Measurements from ENCODE around the gene ZP1. TPM values are rescaled to one million over a fixed set of nuclear protein-coding genes. Genes with fewer than 3 reads are reported as not detected.
A peak's percentile ranks its signal among the peaks of the same experiment; 100 is the strongest.

The ZP1 gene
- total and polyA plus RNA-seq, 10 of the 15 experiments (the other 5 are each of a cell fraction or from before 2014, with no cell fraction given), result not detected

DNA sequence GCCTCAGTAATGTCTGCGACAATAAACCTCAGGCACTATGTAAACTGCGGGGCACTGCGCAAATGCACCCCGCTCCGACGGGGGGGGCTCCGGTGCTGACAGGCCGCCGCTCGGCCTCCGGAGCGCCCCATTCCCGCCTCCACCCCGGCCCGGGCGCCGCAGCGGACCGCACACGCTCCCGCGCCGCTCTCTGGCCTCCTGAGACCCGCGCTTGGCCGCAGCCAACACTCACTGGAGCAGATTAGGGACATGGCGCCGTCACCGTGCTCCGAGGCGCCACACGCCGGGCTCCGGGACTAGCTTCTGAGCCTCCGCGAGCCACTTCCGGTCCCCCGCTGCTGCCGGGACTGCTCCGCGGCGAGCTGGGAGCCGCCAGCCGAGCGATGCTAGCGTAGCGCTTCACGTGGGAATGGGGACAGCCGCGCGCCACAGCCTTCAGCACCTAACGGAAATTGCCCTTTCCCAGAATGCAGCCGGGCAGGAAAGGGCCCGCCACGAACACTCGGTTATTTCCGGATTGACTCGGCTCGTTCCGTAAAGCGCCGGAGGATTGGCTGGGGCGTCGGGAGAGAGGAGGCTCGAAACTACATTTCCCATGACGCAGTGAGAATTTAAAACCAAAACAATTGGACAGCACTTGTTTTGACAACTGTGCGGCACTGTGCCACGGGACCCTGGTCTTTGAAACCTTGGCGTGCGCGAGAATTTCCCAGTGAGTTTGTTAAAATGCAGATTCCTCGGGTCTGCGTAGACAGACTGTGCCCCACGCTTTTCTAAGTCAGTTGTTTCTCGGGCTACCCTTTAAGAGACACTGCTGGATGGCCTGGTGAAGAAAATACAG lies 39.0 kb downstream of the ZP1 start, which contains the start of gene PRPF19 (continued):
- TF ChIP-seq LARP7 (IDR thresholded peaks at IDR 0.05) (peak; percentile 89; the same call in 1 of the 2 replicates), RAD21 (IDR thresholded peaks at IDR 0.05; ENCODE audit: insufficient read depth, low read depth, low read length) (no peak), EGR1 (IDR thresholded peaks at IDR 0.05; ENCODE audit: borderline replicate concordance in 1 of 2, low read depth in 2 of 2, low read length in 2 of 2) (no peak), IKZF1 (conservative IDR thresholded peaks at IDR 0.05) (peak; percentile 86), NFYA (IDR thresholded peaks at IDR 0.05; ENCODE audit: borderline replicate concordance, low read depth, low read length) (no peak), RB1 (IDR thresholded peaks at IDR 0.05; ENCODE audit: borderline replicate concordance) (no peak), HCFC1 (IDR thresholded peaks at IDR 0.05; ENCODE audit: low read length) (peak; percentile 86), YY1 (IDR thresholded peaks at IDR 0.05; ENCODE audit: low read depth, low read length) (peak; percentile 86; the same call in 1 of the 2 replicates), CEBPB (IDR thresholded peaks at IDR 0.05; ENCODE audit: borderline replicate concordance in 1 of 2, low read depth in 2 of 2, low read length in 2 of 2) (no peak), MTA3 (IDR thresholded peaks at IDR 0.05; ENCODE audit: borderline replicate concordance, low read length) (no peak), SIX5 (IDR thresholded peaks at IDR 0.05; ENCODE audit: low read depth, low read length, severe bottlenecking) (peak; percentile 77), WRNIP1 (IDR thresholded peaks at IDR 0.05; ENCODE audit: borderline replicate concordance, low read depth, low read length) (no peak), MXI1 (IDR thresholded peaks at IDR 0.05; ENCODE audit: low read depth, low read length) (peak; percentile 95), FOXK2 (IDR thresholded peaks at IDR 0.05) (no peak), CHD2 (IDR thresholded peaks at IDR 0.05; ENCODE audit: borderline replicate concordance, low read depth, low read length) (peak; percentile 88; the same call in 1 of the 2 replicates), RUNX3 (IDR thresholded peaks at IDR 0.05; ENCODE audit: low read length) (no peak), CBFB (IDR thresholded peaks at IDR 0.05; ENCODE audit: low read depth) (no peak; the same call in 1 of the 2 replicates), GATAD2B (conservative IDR thresholded peaks at IDR 0.05; ENCODE audit: low read depth) (peak; percentile 60)
- TF ChIP-seq, protein P1, sequence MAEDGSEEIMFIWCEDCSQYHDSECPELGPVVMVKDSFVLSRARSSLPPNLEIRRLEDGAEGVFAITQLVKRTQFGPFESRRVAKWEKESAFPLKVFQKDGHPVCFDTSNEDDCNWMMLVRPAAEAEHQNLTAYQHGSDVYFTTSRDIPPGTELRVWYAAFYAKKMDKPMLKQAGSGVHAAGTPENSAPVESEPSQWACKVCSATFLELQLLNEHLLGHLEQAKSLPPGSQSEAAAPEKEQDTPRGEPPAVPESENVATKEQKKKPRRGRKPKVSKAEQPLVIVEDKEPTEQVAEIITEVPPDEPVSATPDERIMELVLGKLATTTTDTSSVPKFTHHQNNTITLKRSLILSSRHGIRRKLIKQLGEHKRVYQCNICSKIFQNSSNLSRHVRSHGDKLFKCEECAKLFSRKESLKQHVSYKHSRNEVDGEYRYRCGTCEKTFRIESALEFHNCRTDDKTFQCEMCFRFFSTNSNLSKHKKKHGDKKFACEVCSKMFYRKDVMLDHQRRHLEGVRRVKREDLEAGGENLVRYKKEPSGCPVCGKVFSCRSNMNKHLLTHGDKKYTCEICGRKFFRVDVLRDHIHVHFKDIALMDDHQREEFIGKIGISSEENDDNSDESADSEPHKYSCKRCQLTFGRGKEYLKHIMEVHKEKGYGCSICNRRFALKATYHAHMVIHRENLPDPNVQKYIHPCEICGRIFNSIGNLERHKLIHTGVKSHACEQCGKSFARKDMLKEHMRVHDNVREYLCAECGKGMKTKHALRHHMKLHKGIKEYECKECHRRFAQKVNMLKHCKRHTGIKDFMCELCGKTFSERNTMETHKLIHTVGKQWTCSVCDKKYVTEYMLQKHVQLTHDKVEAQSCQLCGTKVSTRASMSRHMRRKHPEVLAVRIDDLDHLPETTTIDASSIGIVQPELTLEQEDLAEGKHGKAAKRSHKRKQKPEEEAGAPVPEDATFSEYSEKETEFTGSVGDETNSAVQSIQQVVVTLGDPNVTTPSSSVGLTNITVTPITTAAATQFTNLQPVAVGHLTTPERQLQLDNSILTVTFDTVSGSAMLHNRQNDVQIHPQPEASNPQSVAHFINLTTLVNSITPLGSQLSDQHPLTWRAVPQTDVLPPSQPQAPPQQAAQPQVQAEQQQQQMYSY (CRISPR knock-in tag; IDR thresholded peaks at IDR 0.05), result no peak
- TF ChIP-seq, protein P2, sequence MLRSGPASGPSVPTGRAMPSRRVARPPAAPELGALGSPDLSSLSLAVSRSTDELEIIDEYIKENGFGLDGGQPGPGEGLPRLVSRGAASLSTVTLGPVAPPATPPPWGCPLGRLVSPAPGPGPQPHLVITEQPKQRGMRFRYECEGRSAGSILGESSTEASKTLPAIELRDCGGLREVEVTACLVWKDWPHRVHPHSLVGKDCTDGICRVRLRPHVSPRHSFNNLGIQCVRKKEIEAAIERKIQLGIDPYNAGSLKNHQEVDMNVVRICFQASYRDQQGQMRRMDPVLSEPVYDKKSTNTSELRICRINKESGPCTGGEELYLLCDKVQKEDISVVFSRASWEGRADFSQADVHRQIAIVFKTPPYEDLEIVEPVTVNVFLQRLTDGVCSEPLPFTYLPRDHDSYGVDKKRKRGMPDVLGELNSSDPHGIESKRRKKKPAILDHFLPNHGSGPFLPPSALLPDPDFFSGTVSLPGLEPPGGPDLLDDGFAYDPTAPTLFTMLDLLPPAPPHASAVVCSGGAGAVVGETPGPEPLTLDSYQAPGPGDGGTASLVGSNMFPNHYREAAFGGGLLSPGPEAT (IDR thresholded peaks at IDR 0.05; ENCODE audit: low read depth), result peak; percentile 58; the same call in 1 of the 2 replicates
- TF ChIP-seq, protein P3, sequence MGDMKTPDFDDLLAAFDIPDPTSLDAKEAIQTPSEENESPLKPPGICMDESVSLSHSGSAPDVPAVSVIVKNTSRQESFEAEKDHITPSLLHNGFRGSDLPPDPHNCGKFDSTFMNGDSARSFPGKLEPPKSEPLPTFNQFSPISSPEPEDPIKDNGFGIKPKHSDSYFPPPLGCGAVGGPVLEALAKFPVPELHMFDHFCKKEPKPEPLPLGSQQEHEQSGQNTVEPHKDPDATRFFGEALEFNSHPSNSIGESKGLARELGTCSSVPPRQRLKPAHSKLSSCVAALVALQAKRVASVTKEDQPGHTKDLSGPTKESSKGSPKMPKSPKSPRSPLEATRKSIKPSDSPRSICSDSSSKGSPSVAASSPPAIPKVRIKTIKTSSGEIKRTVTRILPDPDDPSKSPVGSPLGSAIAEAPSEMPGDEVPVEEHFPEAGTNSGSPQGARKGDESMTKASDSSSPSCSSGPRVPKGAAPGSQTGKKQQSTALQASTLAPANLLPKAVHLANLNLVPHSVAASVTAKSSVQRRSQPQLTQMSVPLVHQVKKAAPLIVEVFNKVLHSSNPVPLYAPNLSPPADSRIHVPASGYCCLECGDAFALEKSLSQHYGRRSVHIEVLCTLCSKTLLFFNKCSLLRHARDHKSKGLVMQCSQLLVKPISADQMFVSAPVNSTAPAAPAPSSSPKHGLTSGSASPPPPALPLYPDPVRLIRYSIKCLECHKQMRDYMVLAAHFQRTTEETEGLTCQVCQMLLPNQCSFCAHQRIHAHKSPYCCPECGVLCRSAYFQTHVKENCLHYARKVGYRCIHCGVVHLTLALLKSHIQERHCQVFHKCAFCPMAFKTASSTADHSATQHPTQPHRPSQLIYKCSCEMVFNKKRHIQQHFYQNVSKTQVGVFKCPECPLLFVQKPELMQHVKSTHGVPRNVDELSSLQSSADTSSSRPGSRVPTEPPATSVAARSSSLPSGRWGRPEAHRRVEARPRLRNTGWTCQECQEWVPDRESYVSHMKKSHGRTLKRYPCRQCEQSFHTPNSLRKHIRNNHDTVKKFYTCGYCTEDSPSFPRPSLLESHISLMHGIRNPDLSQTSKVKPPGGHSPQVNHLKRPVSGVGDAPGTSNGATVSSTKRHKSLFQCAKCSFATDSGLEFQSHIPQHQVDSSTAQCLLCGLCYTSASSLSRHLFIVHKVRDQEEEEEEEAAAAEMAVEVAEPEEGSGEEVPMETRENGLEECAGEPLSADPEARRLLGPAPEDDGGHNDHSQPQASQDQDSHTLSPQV (IDR thresholded peaks at IDR 0.05), result no peak
